GM18517 (cell line): ENCODE results near the gene ZFP28.

Experiments
- ATAC-seq: cut with Tn5 transposase; IDR thresholded peaks from one replicate; pipeline ENCODE4 v1.9.1; 2021; ENCODE audit warnings: mild to moderate bottlenecking, moderate library complexity; ENCODE audit not compliant: unreplicated experiment

ZFP28 gene

DNA sequence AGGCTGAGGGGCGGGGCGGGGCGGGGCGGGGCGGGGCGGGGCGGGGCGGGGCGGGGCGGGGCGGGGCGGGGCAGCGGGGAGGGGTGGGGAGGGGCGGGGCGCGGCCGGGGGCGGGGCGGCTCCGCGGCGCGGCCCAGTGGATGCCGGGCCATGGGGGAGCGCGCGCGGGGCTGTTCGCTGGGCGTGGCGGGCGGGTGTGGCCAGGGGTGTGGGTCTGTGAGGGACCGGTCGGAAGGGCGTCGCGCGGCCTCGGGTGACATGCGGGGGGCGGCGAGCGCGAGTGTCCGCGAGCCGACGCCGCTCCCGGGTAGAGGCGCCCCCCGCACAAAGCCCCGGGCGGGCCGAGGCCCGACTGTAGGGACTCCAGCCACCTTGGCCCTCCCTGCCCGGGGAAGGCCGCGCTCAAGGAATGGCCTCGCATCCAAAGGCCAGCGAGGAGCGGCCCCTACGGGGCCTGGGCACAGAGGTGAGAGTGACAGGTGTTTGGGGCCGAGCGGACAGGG, at the start of gene ZFP28:
ZFP28 (plus strand) TSS at position 188 of the 503 bp plus-strand sequence; CDS start at position 259, 71 bp downstream.
- no peak for ATAC-seq

DNA sequence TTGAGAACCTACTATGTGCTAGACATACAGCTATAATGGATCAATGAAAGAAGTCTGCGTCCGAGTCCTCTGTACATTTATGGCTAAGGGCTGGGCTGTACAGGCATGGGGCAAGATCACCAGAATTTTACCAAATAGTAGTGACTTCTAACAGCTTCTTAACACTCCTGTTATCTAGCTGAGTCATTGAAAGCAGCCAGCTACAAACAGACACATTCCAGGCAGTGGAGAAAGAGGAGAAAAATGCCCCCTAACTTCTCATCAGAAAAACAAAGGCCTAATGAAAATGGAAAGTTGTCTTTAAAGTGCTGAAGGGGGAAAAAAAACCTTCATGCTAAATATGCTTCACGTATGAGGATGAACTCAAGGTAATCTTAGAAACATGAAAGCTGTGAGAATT, 47.3 kb upstream of the ZFP28 start:
- ATAC-seq, result no peak

DNA sequence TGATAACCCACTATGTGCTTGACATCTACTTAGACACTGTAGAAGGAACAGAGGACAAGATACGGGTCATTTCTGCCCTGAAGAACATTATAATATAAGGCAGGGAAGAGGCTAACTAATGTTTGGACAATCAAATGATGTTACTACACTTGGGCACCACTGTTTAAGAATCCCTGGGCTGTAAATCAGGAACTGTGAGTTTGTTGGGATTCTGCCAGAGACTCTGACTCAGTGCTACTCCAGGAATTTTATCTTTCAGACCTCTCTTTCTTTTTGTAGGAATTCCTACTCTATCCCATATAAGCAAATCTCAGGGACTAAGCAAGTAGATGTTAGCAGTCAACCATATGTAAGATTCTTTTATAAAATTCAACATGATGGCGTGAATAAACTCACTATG, 34.2 kb upstream of the ZFP28 start:
- ATAC-seq, result no peak

DNA sequence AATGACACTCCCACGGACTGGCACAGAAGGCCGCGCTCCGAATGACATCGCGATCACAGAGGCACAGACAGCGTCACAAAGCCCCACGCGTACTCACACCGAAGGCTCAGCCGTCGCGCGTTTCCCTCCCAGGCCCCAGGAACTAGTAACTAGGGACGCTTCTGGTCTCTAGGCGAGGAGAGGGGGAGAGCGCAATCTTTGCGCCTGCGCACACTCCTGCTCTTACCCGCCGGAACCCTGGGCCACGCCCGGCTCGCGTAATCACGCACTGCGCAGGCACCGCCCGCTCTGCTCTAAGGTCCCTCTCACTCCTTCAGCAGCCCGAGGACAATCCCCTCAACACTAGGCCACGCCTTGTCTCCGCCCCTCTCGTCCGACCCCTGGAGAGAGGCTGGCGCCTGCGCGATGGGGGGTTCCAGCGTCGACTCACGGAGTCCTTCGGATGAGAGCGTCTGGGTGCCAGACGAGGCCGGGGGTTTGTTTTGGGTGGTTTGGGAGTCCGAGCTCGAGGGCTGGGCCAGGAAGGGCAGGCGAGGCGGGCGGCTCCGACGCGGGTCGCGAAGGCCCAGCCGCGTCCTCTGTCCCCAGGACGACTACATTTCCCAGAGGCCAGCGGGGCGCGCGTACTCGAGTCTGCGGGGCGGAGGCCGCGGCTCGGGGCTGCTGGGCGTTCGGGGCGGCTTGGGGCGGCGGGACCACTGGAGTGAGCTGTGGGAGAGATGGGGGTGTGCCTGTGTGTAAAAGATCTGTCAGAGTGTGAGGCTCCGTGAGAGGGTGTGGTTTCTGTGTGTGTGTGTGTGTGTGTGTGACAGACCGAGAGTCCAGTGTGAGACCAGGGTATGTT, 31.1 kb upstream of the ZFP28 start, which contains the start of gene ZNF471:
ZNF471 (plus strand) TSS at position 410 of the 844 bp plus-strand sequence. CDS start 3,717 bp downstream, outside the sequence.
- no peak for ATAC-seq

DNA sequence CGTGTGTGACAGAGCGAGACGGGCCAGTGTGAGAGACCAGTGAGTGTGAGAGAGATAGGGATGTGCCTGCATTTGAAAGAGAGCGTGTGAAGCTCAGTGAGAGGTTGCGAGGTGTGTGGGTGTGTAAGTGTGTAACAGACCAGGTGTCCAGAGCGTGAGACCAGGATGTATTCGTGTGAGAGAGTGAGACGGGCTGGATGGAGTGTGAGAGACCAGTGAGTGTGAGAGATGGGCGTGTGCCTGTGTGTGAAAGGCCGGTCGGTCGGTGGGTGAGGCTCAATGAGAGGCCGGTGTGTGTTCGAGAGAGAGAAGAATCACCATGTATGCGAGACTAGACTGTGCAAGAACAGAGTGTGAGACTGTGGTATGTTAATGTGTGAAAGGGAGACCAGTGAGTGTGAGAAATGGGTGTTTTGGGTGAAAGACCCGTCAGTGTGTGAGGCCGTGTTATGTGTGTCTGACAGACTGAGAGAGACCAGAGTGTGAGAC, 30.4 kb upstream of the ZFP28 start:
- ATAC-seq, result no peak

DNA sequence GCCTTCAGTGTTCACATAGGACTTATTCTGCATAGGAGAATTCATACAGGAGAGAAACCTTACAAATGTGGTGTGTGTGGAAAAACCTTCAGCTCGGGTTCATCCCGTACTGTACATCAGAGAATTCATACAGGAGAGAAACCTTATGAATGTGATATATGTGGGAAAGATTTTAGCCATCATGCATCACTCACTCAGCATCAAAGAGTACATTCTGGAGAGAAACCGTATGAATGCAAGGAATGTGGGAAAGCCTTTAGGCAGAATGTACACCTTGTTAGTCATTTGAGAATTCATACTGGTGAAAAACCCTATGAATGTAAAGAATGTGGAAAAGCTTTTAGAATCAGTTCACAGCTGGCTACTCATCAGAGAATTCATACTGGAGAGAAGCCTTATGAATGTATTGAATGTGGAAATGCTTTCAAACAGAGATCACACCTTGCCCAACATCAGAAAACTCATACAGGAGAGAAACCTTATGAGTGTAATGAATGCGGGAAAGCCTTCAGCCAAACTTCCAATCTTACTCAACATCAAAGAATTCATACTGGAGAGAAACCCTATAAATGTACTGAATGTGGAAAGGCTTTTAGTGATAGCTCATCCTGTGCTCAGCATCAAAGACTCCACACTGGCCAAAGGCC, 13.4 kb upstream of the ZFP28 start:
- ATAC-seq, result no peak

DNA sequence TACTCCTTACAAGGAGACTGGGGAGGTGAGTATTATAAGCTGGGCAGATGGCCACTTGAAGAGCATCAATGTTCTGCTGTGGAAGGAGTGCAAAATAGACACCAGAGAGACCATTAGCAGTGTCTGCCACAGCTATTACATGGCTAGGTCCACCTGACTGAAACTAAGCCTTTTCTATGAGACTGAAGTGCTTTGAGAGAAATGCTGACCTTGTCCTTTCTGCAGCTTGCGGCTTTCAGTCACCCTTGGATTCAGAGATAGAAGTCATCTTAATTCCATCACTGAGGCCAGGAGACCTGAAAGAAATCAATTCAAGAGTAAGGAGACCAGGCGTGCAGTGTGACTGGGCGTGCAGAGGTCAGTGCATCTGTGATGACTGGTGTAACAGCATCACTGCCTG, 1.3 kb upstream of the ZFP28 start:
- no peak for ATAC-seq

DNA sequence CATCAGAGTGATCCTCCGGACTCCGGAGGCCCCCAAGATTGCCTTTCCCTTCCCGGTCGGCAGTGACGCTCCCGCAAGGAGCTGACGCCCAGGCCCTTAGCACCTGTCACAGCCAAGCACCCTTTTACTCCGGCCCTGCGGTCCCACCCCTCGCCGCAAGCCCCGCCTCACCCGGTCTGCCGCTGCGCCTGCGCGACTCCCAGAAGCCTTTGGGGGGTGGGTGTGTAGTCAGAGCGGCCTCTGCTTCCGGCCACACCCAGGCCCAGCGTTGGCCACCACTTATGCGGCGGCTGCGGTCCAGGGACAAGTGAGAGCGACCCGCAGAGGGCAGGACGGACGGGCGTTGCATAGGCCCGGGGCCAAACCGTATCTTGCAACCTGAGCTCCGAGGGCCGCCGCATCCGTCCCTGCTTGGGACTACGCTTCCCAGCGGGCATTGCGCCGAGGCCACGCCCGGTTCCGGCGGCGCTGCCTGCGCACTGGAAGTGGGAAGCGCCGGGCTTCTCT, 441 bp upstream of the ZFP28 start:
- ATAC-seq, result no peak

DNA sequence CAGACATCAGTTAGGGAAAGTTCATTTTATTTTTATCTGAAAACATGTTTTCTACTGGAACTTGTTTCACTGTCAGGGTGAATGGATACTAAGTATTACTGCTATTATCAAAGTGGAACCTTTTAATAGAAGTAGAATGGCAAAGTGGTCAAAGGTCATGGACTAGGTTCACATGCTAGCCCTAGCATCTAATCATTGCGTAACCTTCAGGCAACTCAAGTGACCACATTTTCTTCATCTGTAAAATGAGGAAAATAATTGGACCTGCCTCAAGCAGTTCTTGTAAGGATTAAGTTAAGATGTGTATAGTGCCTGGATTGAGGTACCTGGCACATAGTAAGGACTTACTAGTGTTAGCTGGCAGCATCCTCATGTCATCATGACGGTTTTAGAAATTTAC, 5.0 kb downstream of the ZFP28 start:
- no peak for ATAC-seq

DNA sequence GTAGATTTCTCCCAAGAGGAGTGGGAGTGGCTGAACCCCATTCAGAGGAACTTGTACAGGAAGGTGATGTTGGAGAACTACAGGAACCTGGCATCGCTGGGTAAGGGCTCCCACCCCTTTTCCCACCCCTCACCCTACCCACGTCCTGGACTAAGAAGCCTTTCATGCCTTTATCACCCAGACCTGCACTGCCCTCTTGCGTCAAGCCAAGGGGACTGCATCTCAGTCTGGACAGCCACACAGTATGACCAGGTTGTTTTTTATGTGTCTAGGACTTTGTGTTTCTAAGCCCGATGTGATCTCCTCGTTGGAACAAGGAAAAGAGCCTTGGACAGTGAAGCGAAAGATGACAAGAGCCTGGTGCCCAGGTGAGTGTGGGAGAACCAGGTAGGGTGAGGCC, 8.8 kb downstream of the ZFP28 start:
- no peak for ATAC-seq

DNA sequence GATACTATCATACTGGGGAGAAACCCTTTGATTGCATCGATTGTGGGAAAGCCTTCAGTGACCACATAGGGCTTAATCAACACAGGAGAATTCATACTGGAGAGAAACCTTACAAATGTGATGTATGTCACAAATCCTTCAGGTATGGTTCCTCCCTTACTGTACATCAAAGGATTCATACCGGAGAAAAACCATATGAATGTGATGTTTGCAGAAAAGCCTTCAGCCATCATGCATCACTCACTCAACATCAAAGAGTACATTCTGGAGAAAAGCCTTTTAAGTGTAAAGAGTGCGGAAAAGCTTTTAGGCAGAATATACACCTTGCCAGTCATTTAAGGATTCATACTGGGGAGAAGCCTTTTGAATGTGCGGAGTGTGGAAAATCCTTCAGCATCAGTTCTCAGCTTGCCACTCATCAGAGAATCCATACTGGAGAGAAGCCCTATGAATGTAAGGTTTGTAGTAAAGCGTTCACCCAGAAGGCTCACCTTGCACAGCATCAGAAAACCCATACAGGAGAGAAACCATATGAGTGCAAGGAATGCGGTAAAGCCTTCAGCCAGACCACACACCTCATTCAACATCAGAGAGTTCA, 15.6 kb downstream of the ZFP28 start:
- ATAC-seq, result no peak

DNA sequence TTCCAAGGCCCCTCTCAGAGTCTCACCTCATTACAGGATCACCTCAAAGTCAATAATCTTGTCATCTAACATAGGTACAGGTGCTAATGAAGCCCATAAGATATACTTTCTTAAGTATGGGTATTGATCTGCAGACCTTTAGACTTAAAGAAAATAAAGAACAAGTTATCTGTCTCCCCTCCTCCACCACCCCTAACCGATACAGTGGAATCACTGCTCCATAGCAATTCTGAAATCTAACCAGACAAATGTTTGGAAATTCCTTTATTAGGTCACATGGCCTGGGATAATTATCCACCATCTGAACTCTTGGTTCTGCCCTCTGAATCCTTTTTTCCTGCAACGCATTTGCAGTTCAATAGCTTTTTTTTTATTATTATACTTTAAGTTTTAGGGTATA, 24.0 kb downstream of the ZFP28 start:
- no peak for ATAC-seq

DNA sequence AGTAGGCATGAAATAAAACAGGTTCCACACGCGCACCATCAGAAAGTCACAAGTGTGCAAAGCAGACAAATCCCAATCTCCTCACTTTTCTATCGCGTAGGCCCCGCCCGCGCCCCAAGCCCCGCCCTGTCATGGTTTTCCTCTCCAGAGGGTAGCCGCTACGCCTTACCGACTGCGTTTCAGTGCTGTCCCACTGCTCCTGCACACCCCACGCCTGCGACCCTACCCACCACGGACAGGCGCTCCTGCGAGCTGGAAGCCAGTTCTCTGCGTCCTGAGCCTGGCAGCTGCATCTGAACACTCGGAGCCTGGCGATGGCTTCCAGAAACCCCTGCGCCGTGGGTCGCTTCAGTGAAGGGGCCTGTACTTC, 28.1 kb downstream of the ZFP28 start:
- ATAC-seq, result peak; percentile 33

DNA sequence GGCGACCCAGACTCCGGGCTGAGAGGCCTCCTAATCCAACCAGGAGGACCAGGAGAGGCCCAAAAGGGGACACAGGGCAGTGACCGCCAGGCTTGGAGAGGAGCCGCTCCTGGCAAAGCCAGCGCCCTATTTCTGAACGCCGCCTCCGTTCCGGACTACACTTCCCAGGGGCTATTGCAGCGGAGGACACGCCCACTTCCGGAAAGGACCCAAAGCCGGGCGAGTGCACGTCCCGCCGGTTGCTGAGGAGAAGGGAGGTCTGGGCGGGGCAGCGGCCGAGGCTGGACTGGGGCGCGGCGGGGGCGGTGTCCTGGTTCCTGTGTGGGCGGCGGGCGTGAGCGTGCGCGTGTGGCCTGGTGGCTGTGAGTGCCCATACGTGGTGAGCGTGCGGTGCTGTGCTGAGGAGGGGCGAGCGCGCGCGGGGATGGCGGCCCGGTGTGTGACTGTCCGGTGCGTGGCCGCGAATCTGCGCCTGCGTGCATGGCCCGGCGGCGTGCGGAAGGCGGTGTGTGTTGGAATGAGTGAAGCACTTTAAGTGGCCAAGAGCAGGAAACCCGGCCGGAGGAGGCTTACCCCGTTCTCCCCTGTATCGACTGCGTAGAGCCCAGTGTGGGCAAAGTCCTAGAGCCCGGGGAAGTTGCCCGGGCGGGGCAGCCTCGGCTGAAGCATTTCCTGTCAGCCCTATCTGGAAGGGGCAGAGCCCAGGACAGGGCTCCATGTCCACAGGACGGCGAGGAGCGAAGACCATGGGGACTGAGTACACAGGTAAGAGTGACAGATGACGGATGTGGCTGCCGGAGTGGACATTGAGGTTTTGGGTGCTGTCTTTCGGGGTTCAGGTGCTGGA, 28.7 kb downstream of the ZFP28 start, which contains the start of gene ZNF470:
ZNF470 (plus strand) TSS at position 195 of the 847 bp plus-strand sequence. CDS start 2,844 bp downstream, outside the sequence.
- ATAC-seq, result peak; percentile 88

DNA sequence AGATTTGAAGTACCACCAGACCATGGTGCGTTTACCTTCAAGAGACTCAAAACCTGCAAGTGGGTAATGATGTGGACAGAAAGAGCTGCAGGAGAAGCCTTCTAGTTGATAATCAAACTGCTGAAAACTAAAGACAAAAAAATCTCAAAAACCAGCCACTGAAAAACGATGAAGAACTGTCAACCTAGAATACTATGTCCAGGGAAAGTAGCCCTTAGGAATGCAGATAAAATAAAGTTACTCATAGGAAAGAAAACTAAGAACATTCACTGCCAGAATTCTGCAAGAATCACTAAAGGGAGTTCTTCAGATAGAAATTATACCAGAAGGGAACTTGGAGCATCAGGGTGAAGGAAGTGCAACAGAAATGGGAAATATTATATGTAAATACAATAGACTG, 33.8 kb downstream of the ZFP28 start:
- ATAC-seq, result no peak

DNA sequence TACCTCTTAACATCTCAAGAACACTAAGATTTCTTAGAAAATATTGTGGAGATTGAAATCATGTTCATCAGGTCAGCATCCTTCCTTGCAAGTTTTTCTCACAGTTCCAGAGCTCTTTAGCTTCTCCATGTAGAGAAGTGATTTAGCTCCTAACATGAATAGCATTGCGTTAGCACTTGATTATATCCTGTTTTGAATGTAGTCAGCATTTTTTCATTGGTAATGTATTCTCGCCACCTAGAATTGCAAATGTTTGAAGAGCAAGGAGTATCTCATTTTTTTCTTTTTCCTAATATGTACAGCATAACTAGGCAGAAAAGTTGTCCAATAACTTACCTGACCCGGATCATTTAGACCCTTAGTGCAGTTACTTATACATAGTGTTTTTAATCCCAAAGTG, 35.2 kb downstream of the ZFP28 start:
- ATAC-seq, result no peak

DNA sequence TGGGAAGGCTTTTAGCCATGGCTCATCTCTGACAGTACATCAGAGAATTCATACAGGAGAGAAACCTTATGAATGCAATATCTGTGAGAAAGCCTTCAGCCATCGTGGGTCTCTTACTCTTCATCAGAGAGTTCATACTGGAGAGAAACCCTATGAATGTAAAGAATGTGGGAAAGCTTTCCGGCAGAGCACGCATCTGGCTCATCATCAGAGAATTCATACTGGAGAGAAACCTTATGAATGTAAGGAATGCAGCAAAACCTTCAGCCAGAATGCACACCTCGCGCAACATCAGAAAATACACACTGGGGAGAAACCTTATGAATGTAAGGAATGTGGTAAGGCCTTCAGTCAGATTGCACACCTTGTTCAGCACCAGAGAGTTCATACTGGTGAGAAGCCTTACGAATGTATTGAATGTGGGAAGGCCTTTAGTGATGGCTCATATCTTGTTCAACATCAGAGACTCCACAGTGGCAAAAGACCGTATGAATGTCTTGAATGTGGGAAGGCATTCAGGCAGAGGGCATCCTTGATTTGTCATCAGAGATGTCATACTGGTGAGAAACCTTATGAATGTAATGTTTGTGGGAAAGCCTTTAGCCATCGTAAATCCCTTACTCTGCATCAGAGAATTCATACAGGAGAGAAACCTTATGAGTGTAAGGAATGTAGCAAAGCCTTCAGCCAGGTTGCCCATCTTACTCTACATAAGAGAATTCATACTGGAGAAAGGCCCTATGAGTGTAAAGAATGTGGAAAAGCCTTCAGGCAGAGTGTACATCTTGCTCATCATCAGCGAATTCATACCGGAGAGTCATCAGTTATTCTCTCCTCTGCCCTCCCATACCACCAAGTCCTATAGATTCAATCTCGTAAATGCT, 39.2 kb downstream of the ZFP28 start:
- ATAC-seq, result no peak

DNA sequence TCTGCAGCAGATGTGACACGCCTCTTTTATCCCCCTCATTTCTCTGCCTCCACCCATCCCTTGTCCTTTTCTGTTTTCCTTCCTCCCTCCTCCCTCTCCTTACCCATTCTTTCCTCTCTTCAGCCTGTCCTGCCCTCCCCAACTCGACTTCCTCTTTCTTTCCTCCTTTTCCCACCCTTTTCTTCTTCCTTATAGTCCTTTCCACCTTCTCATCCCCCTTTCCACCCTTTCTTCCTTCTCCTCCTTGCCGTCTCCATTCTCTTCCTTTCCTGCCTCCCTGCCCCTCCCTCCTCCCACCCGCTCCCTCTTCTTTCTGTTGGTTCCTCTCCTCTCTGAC, 55.7 kb downstream of the ZFP28 start:
- ATAC-seq, result no peak

DNA sequence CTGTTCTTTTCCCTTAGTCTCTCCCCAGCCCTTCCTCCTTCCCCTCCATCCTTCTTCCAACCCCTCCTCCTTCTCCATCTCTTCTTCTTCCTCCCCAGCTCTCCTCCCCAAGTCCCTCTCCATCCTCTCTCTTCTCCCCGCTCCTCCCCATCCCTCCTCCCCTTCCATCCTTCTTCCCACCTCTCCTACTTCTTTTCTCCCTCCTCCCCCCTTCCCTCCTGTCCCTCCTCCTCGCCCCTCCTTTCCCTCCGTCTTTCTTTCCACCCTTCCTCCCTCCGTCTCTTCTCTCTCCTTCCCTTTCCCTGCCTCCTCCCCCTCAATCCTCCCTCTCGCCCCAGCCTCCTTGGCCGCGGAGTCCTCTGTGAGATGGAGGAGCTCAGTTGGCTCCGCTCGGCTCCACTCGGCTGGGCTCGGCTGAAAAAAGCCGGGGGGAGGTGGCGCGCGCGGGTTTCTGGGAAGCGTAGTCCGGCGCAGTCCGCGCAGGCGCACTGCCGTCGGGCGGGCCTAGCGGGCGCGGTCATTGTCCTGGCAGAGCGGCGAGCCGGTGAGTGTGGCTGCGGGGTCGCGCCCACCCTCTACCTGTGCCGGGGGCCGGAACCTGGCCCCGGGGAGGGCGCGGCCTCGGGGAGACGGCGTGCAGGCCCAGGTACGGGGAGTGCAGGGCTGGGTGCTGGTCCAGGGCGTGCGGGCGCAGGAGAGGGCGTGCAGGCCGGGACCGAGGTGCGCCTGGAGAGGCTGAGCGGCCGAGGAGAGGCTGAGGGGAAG, 56.2 kb downstream of the ZFP28 start, which contains the start of gene ZNF71:
ZNF71 (plus strand) TSS at position 520 of the 765 bp plus-strand sequence. CDS start 6,257 bp downstream, outside the sequence.
- peak; percentile 70 for ATAC-seq
